Cortex of kidney (tissue), 1 donor: ENCODE data around the gene HOXC13.

Experiments
- DNase-seq: peaks from one replicate; lab custom pipeline; 2025; lab: John Stamatoyannopoulos, UW

Gene HOXC13

DNA sequence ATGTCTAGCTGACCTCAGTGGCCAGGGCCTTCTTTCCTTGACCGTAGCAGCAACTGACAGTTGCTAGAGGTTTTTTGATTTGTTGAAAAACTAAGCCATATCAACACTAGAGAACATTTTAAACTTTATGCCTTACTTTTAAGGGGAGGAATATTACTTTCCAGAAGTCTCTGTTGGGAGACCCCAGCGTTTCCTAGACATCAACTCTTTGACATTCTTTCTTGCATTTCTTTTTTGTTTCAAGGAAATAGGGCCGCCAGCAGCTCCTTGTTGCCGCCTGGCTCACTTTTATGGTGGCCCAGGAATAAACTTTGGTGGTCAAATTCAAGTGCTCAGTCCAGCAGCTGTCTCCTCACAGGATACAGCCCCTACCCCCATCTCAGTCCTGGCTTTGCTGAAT lies 31.8 kb downstream of the HOXC13 start:
- no peak for DNase-seq

DNA sequence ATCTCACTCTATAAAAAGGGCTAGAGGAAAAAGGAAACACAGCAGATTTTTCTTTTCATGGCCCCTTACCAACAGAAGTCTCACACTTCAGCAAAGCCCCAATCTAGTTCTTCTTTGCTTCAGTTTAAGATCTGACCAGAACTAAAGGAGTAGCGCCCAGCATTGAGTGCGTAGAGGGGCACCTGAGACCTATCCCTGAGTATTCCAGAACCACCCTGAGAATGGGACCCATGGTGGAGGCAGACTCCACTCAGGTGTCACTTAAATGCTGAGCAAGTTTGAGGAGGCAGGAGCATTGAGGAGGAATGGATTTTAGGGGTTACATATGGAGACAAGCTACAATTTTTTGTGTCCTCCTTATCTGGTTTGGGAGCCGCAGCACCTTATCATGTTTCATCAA lies 32.5 kb downstream of the HOXC13 start:
- DNase-seq, result no peak

DNA sequence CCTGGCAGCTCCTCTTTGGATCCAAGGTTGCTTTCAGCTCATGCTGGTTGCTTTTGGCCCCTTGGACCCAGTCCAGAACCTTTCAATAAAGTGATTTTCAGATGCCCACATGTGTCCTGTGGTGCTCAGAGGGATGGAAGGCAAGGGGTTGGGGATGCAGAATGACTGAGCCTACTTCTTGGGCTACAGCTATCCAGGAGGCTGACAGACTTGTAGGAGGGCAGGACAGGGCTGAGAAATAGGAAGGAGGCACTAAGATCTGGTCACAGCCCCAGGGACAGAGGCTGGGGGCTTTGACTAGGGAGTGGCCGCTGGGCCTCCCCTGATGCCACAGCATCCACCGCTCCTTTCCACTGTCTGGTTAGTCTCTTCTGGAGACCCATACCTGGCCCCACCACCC lies 33.1 kb downstream of the HOXC13 start:
- DNase-seq, result no peak

GRCh38 chr12:53972152-53972702 lies 33.6 kb downstream of the HOXC13 start:
- DNase-seq, result no peak

DNA sequence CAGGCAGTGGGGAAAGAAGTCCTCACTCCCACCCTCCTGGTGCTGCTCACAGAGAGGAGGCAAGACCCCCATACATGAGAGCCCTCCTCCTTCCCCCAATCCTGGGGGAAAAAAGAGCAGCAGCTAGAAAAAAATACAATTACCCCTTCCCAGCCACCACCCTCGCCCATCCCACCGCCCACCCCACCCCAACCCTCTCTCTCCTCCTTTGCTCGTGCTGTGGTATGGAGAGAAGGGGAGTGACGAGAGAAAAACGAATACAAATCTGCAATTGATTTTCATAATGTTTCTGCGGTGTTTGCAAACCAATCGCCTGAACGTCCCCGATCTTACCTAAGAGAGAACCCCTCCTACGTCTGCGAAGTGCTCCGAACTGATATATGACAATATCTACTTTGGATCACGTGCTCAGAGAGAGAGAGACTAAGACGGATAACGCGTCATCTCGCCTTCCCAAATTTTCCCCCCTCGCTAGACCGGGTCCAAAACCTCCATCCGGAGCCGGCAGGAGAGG lies 34.1 kb downstream of the HOXC13 start, which contains the start of gene HOXC11:
TSS of gene HOXC11 (plus strand) at position 405 of the 514 bp plus-strand sequence. CDS start 116 bp downstream, outside the sequence.
- DNase-seq, result no peak

DNA sequence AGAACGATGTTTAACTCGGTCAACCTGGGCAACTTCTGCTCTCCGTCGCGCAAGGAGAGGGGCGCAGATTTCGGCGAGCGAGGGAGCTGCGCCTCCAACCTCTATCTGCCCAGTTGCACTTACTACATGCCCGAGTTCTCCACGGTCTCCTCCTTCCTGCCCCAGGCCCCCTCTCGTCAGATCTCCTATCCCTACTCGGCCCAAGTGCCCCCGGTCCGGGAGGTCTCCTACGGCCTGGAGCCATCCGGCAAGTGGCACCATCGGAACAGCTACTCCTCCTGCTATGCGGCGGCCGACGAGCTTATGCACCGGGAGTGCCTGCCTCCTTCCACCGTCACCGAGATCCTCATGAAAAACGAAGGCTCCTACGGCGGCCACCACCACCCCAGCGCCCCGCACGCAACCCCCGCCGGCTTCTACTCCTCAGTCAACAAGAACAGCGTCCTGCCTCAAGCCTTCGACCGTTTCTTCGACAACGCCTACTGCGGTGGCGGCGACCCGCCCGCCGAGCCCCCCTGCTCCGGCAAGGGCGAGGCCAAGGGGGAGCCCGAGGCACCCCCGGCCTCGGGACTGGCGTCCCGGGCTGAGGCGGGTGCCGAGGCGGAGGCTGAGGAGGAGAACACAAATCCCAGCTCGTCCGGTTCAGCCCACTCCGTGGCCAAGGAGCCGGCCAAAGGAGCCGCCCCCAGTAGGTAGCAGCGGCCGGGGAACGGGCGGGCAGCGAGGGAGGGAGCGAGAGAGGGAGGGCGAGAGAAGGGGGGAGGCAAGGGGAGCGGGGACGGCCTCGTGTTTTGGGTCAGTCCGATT lies 34.8 kb downstream of the HOXC13 start:
- DNase-seq, result no peak

GRCh38 chr12:53974084-53975063 lies 35.7 kb downstream of the HOXC13 start, which contains the start of gene HOTAIR:
Gene HOTAIR (minus strand): TSS chr12:53974954.
- DNase-seq, result no peak

DNA sequence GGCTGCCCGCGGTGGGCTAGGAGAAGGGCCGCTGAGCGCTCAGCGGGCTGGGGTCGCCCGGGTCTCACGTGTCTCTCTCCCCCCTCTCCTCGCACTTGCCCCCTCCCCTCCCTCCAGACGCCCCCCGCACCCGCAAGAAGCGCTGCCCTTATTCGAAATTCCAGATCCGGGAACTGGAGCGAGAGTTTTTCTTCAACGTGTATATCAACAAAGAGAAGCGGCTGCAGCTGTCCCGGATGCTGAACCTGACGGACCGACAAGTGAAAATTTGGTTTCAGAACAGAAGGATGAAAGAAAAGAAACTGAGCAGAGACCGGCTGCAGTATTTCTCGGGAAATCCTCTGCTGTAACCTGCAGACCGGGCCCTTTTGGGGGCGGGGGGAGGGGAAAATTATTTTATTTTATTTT lies 36.4 kb downstream of the HOXC13 start:
- DNase-seq, result no peak

DNA sequence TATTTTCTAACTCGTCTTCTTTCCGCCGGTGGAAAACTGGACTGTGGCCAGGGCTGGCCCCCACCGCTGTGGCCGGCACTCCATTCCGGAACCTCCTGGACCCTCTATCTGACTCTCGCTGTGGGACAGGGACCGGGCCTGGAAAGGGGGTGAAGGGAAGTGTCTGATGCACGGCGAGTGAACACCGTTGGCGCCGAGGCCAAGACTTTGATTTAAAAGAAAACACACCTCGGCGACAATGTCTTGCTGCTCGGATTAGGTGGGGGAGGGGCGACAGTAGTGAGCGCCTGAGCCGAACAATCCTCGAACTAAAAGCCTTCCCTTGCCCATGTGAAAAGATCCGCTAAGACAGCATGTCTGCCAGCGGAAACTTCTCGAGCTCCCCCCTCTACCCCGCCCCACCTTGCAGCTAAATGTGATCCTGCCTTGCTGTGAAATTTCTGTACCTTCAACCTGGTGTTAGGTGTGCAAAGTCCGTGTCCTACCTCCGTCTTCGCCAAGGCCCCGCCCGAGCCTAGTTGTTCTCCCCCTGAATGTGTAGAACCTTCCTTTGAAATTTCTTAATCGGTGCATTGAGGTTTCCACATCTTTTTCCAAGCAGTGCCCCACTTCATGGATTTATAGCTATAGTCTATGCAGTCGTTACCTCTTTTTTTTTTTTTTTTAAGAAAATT lies 37.0 kb downstream of the HOXC13 start:
- no peak for DNase-seq

DNA sequence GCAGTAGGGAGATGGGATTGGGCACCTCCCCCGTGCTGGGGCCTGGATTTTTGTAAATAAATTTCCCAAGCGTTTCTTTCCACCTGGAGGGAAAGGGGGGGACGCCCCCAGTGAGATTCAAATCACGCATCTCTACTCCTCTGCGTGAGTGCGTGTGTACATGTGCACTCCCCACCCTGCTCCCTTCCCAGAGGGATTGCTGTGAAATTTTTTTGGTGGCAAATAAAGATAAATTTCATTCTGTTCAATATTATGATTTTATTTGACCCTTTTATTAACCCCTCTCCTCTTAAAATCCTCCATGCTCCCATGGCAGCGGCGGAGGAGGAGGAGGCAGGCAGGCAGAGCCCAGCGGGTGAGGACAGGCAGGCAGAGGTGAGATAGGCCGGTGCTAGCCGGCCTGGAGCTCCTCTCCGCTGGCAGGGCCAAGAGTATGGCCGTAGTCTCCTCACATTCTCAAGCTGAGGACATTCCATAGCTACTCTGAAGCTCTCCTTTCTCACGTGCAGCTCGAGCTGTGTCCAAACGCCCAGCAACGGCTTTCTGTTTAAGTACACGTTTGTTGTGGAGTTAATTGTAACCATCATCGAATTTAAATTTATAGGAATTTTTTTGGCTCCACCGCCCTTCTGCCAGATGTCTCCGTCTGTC lies 37.7 kb downstream of the HOXC13 start:
- DNase-seq, result no peak

GRCh38 chr12:53976823-53977595 lies 38.4 kb downstream of the HOXC13 start:
- DNase-seq, result no peak

DNA sequence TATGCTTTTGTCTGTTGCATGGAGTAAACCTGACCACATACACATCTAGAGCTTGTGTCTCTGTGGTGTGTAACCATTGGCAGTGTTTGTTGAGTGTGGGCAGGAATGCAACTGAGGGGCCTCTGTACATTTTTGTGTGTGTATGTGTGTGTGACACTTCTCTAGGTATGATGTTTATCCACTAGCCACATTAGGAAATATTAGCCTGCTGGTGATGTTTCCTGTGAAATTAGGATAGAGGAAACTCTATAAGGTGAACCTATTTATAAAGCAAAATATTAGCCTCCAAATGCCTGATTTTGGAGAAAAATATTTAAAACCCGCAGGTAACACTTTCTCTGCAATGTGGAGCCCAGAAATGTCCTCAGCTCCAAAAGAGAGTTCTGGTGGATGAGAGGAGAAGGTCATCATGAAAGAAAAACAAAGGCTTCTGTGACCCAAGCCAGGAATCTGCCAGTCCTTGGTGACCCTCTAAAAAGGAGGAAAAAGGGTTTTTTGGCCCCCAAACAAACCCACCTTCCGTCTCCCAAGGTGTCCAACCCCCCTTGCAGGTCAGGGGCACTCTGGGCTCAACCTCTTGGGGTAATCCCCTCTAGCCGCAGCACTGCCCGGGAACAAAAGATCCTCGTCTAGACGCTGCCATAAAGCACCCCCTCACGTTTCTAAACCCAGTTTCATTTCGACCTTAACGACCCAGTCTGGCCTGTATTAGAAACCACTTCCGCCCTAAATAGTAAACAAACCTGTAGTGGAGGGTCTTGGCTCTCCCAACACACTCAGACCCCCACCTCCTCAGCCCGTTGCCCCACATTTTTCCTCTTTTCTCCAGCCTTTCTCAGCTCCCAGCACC lies 39.2 kb downstream of the HOXC13 start:
- DNase-seq, result no peak

DNA sequence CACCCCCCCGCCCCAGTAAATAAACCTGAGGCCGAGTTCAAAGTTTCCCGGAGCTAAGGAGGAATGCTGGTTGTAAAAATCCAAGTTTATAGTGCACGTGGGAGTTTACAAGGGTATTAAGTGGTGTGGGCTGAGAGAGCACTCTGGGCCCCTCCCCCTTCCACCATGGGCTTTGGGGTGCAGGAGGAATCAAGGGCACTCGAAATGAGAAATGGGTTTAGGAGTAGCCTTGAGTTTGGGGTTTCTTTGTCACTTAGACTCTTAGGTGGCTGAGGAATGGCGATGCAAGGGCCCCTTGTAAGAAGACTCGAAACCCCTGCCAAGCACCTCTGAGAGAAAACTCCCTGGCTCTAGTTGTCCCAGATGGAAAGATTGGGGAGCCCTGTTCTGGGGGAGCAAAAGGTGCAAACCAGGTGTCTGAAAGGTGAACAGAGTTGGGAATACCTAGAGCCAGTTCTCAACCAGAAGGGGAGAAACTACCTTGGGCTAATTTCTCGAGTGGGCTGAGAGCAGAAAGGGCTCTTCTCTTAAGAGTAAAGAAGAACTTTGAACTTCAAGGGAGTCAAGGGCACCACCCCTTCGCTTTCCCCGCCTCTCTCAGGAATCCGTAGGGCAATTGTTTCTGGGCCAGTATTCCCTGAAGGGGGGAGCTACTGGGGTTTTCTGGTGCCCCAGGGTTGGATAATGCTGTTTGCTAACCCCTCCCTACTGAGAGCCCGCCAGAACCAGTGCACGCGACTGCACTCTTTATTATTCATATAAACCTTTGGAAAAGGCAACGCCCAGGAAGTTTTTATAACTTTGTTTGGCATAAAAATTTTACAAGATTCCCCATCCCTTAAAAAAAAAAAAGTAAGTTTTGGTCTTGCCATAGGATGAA lies 40.1 kb downstream of the HOXC13 start:
- no peak for DNase-seq

- no peak for DNase-seq
These were observed 41.6 kb downstream of the HOXC13 start for GRCh38 chr12:53980104-53980801.

DNA sequence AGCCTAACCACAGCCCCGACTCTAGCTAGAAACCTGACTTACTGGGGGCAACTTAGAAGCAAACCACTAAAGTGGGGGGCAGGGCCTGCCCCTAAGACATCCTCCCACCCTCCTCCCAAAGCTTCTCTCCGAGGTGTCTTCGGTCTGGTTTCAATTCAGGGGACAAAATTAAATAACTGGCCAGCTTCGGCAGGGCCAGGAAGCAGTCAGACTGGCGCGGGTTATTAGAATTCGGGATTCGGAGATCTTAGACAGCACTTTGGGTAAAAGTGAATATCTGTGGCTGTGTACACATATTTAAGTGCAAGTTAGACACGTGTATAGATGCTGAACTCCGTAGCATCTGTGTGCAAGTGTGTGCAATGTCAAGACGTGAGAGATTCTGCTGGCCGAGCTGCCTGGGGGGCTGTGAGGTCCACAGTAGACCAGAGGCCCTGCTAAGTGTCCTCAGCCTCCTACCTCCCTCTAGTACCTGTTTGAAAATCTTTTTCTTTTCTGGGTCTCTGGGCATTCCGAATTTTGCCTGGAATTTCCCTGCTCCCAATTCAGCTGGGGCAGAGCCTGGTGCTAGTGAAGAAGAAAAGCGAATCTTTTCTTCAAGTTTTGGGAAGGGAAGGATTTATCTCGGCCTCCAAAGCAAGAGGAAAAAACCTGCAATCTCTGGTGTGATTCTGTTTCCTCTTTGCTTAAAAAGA lies 42.3 kb downstream of the HOXC13 start:
- no peak for DNase-seq

GRCh38 chr12:53981634-53982565 lies 43.3 kb downstream of the HOXC13 start:
- DNase-seq, result no peak
